Urothelium cell line (cell line): Measurements from ENCODE around the gene MKI67.

Experiments
- DNase-seq: peaks from one replicate; pipeline ENCODE4 v3.0.0; 2011; ENCODE audit warnings: low spot score, mixed read lengths
- FAIRE-seq: peaks from 2 replicates; lab custom pipeline; 2011; peaks lifted over from hg19 to GRCh38; lab: Jason Lieb, UNC

Gene MKI67

DNA sequence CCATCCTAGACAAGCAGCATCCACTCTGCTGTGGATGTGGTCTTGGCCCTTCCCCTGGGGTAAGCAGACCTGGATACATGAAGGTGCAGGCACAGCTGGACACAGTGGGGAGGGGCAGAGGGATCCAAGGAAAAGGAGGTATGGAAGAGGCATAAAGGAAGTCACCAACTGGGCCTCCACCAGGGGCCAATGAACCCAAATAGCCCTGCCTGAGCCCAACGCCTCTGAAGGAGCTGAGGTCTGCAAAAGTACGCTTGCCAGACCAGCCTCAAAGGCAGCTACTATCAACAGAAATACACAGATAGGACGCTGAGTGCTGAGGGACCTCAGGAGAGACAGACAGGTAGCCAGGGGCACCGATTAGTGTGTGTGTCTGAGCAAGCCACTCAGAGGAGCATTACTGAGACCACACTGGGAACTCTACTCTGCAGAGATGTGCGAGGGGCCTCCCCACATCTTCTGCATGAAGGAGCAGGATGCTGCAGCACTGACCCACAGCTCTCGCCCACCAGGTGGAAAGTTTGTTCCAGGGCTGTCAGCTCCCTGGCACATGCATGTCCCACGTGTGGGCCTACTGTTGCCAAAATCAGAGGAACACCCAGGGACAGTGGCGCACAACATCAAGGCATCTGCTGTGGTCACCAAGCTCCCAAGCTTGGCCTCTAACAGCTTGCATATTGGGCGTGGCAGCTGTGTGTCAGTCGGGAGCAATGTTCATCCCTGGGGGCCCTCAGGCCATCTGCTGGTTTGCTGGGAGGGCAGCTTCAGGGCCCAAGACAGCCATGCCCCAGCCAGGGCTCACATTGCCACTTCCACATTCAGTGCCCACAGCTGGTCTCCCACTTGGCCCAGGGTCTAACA is 40.0 kb downstream of the MKI67 start:
- no peak for DNase-seq
- no peak for FAIRE-seq

DNA sequence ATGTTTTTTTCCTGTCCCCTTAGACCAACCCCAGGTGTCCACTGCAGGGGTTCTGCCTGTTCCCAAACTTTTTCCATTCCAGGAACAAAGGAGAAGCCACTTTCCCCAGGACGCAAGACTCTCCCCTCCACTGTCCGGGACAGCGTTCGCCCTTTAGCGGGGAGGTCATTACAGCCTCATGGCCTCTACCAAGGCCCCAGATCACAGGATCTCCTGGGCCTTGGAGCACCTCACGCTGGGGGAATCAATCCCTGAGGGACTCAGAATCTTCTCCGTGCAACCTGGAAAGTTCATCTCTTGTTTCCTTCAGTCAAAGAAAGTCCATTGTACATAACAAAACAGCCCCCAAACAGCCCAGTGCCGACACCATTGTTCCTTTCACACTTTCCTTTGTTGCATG is 41.2 kb downstream of the MKI67 start:
- DNase-seq, result no peak
- no peak for FAIRE-seq

DNA sequence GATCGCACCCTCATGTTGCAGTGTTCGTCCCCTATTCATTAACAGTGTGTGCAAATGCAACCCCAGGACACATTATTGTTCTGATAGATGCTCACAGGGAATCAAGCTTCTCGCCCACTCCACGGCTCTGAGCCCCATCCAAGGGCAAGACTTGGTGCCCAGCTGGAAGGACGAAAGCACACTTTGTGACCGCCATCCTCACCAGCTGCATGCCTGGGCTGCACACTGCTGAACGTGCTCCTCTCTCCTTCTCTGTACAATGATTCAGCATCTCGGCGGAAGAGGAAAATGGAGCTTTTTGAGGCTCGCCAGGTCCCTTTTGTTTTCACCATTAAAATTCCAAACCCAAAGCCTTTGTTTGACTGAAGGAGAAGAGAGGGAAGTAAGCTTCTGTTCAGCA is 41.9 kb downstream of the MKI67 start:
- no peak for FAIRE-seq

DNA sequence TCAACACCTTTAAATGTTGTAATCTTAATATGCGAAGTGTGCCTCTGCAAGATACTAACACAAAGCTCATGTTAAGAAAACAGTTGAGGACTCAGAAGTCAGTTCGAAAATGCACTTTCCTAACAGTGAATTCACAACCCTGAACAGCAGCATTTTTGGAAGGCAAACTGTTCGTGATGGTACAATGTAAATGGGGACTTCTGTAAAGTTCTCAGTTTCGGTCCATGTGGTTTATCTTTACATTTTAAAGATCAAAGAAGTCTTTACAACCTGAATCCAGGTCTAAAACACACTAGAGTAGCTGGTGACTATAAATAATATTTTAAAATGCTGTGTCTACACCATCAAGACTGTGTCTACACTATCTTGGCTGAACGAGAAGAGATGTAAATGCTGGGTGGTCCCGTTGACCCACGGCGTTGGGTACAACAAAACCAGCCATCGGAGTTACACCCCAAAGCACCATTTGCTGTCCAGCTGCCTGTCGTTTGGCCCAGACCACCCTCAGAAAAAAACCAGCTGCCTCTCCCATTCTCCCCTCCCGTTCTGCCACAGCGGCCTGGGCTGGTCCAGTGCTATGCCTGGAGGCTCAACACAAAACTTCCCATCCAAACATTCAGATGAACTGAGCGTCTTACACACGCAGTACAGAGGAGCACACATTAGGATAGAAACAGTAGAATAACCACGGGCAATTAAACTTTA is 42.9 kb downstream of the MKI67 start:
- DNase-seq, result no peak
- FAIRE-seq, result no peak

More for the DNA sequence above, 41.9 kb downstream of the MKI67 start:
- no peak for DNase-seq

DNA sequence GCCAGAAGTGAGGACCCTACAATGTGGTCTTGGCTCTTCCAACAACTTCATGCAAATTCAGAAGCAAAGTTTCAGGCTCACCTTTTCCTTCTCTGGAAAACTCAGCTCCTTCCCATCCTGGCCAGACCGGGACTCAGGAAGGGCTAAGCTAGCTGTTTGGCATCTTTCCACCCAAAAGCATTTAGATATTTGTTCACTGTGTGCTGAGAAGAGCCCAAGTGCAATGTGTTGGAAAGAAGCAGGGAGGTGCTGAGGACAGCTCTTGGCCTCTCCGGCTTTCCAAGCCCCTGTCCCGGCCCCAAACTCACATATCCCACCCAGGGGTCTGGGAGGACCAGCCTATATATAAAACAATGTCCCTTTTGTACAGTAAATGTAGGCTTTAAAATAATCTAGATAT is 44.5 kb downstream of the MKI67 start:
- no peak for FAIRE-seq
- DNase-seq, result no peak

DNA sequence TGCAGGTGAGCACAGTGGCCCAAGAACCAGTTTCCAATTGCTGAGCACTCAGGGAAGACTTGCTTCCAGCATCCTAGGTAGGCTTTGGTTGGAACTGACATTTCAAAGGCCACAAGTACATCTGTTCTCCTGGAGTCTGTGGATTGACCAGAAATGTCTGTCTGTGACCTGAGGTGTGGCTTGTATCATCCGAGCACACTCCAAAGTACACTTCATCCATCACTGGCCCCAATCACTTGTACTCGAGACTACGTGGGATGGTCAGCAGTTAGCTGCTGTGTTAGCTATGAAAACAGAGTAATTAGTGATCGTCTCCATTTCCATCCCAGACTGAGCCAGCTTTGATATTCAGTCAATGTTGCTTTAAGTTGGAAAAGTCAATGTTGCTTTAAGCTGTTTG is 45.0 kb downstream of the MKI67 start:
- FAIRE-seq (no peak), DNase-seq (no peak)

DNA sequence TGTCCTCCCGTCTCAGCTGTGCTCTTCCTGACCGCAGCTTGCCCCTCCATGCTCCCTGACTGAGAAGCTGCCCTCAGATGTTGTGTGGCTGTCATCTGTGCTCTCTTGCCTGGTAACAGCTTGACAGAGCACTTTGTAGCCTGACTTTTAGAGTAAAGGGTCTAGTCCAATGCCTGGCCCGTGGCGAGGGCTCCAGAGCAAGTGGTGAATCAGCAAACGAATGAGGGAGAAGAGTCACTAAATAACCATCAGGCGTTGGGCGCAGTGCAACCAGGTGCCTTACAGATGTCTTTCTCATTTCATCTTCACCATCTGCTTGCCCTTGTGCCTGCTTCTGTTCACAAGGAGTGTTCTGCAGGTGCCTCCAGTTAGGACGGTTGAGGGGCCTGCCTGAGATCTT is 45.6 kb downstream of the MKI67 start:
- DNase-seq (no peak), FAIRE-seq (no peak)

DNA sequence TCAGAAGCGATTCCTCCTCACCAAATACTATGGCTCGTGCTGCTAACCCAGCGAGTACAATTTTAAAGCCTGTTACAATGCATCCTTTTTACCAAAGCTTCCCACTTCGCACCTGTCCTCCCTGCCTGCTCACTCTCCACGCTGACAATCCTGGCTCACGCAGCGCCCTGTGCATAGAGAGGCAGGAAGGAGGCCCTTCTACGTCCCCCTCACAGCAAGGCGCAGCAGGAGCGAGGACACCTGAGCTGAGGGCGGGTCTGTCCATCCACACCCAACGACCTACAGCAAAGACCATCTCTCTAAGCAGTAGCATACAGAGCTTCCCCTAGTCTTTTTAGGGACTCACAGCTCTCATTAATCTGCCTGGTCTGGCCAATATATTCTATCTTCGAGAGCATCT is 46.0 kb downstream of the MKI67 start:
- DNase-seq (no peak), FAIRE-seq (no peak)

DNA sequence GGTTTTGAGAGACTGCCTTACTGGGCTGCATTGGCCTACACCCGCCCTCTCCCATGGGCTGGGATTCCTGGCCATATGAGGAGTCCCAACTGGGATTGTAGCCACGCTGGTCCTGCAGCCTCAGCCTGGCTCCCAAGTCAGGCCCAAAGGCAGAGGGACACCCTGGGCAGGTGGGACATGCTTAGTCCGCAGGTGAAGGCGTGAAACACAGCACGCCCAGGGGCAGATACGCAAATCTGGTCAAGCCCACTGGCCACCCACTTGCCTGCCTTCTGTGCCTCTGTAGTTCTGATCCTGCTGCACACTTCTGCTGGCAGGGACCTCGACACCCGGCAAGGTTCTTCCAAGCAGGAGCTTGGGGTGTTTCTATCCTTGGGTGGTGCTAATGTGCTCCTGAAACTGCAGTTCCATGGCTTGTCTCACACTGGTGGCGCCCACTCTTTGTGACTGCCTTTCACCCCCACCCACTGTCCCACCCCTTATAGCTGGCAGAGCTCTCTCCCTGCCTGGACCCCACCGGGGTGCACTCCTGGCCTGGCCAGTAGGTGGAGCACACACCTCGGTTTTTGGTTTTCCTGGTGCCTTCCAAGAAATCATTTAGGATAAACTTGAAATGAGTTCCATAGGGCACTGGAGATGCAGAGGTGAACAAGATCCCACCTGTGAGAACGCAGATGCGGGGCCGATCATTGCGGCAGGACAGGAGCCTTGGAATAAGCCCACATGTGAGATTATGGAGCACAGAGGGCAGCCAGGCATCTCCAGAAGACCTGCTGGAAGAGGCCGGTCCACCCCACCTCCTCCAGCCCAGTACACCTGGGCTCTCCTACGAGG is 47.9 kb downstream of the MKI67 start:
- FAIRE-seq, result peak; percentile 52
- DNase-seq, result peak; percentile 58

DNA sequence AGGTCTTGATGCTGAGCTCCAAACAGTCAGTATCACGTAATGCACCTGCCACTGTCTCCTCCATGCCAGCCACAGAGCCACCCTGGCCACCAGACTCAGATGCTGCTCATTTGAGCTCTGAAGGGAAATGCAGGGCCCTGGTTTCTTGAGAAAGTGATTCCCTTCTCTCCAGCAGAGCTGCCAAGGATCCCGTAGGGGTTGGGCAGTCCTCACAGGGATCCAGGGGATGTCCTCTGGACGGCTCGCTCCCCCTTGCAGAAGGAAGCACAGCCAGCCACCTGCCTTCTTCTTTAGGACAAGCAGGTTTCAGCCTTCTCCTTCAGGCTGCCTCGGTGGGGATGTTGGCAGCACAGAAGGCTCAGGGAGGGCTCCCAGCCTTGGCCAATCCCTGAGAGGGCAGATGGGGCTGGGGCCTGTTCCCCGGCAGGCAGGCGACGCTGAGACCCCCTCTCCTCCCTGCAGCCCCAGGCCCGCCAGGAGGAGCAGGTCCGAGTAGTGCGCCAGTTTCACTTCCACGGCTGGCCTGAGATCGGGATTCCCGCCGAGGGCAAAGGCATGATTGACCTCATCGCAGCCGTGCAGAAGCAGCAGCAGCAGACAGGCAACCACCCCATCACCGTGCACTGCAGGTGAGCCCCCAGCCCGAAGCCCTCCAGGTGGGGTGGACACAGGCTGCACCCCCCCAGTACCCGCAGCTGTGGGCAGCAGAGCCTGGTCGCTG is 48.9 kb downstream of the MKI67 start:
- FAIRE-seq (no peak), DNase-seq (no peak)

DNA sequence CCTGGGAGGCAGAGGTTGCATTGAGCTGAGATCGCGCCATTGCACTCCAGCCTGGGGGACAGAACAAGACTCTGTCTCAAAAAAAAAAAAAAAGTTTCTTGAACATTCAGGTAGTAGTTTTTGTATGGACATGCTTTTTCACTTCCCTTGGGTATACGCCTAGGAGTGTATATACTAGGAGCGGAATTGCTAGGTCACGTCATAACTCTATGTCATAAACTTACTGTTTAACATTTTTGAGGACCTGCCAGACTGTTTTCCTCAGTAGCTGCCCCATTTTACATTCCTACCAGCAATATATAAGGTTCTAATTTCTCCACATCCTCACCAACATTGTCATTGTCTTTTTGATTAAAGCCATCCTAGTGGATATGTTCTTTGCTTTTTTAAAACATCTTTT is 51.6 kb downstream of the MKI67 start:
- DNase-seq, result no peak
- no peak for FAIRE-seq

DNA sequence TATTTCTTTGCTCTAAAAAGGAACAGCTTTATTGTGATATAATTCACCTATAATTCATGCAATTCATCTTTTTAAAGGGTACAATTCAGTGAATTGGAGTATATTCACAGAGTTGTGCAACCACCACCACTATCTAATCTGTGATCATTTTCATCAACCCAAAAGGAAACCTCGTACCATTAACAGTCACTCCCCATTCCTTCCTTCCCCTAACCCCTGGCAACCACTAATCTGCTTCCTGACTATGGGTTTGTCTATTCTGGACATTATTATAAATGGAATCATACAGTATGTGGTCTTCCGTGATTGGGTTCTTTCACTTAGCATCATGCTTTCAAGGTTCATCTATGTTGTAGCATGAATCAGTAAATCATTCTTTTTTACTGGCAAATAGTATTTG is 52.3 kb downstream of the MKI67 start:
- FAIRE-seq, result no peak
- no peak for DNase-seq

DNA sequence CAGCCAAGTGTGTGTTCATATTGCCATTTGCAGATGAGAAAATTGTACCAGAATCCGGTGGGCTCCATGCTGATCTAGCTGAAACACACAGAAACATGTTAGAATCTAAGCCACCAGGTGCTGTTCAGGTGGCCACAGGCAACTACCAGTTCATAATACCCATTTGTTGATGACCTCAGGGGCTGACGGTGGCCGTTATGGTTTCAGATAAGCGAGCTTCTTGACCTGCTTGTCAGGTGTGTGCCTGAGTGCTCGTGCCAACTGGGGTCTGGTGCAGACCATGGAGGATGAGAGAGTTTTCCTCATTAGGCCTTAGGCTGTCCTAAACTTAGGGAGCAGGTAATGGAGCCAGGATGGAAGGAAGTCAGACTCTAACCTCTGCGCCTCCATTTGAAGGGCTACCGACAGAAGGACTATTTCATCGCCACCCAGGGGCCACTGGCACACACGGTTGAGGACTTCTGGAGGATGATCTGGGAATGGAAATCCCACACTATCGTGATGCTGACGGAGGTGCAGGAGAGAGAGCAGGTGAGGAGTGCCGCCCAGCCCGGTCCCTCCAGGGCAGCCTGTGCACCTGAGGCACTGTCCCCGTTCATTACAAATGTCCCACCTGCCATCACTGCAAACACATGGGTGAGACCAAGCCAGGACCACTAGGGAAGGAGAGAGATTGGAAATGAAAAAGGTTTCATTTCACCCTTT is 53.1 kb downstream of the MKI67 start:
- FAIRE-seq, result no peak
- no peak for DNase-seq

DNA sequence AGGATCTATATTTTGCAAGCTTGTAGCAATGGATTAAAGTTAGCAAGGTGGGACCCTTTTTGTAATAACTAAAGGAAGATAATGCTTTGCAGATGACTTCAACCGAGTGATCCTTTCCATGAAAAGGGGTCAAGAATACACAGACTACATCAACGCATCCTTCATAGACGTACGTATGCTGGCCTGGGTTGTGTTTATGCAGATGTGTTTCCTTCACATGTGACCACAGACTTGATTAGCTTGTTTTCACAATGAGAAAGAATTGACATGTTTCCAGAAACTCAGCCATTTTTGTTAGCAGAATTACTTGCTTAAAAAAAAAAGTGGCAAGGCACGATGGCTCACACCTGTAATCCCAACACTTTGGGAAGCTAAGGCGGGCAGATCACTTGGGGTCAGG is 54.2 kb downstream of the MKI67 start:
- DNase-seq (no peak), FAIRE-seq (no peak)

DNA sequence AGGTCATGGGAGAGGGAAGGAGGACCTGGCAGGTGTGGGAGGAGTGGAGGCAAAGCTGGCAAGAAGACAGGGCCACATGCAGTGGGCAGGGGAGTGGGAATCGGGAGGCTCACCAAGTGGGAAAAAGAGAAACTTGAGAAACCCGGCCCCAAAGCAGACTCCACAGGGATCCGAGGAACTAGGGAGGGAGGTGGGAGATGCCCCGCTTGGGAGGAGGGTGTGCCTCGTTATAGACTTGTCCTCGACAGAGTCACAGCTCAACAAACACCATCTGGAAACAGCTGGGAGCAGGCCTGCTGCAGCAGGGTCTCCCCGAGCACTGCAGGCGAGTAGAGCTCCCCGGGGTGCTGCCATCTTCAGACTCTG is 54.8 kb downstream of the MKI67 start:
- no peak for DNase-seq
- no peak for FAIRE-seq

DNA sequence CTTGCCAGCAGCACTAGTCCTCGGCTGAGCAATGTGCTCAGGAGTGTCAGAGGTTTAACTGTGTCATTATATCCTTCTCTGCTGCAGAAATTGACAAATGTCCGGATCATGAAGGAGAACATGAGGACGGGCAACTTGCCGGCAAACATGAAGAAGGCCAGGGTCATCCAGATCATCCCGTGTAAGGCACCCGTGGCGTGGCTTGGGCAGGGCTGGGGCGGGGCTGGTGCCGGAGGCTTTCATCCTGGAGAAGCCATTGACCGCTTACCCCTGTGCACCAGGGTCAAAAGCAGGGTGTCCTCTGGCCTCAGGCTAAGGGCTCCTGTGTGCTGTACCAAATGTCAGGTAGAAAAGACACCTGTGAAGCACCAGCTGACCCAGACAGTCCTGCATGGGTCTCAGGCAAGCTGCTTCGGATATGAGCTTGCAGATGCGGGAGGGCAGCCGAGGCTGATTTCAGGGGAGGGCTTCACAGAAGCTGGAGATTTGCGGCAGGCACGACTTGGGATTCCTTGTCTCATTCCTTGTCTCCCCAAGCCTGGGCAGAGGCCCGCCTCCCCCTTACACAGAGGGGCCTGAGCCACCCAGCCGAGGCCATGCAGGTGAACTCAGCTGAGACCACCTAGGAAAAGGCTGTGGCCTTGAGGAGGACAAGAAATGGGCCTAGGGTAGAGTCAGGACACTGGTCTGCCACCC is 55.4 kb downstream of the MKI67 start:
- no peak for DNase-seq
- FAIRE-seq, result no peak

DNA sequence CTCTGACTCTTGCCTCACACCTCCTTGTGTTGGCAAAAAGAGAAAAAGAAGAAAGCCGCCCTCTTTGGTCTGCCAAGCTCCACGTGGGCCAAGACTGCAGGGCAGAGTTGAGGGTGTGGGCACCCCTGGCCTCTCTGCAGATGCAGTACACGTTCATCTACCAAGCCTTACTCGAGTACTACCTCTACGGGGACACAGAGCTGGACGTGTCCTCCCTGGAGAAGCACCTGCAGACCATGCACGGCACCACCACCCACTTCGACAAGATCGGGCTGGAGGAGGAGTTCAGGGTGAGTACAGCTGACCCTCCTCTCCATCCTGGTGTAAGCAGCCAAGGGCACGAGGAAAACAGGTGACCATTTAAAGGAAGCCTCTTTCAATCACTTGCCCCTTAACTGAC is 56.1 kb downstream of the MKI67 start:
- DNase-seq (no peak), FAIRE-seq (no peak)

DNA sequence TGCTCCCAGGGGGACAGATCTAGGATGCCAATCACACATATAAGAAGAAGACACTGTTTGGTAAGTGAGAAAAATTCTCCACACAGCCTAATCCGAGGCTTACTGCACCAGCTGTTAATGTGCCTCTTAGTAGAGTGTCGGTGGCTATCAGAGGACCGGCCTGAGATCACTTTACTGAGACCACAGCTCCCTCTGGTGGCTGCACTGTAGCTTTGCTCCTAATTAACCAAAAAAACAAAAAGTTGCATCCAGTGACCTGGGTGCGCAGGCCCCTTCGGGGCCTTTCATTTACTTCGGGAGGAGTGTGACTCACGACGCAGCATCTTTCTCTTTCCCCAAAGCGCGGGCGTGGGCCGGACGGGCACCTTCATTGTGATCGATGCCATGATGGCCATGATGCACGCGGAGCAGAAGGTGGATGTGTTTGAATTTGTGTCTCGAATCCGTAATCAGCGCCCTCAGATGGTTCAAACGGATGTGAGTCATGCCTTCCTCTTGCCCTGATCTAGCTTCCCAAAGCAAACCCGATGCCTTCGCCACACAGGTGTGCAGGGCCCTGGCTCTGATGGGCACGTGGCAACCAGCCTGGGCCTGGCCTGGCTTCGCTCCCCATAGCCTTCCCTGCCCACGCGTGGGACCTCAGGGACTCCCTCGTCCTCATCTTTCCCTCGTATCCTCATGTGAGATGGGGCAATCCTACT is 56.7 kb downstream of the MKI67 start:
- FAIRE-seq (no peak), DNase-seq (peak; percentile 64)
